Measurements from ENCODE around the gene LRMDA.

The LRMDA gene

GRCh38 chr10:76454506-76455140, 1023.2 kb downstream of the LRMDA start:
- no peaks in the 10 kb centered on the region for H3K36me3 ChIP-seq (ENCODE audit: control insufficient read depth, insufficient read depth, low read length)
- H3K9me3 ChIP-seq (ENCODE audit: control insufficient read depth, insufficient read depth, low read length) = no peaks in the 10 kb centered on the region
- no peaks in the 10 kb centered on the region for H3K27me3 ChIP-seq (ENCODE audit: control insufficient read depth, insufficient read depth, low read length)
- no peak overlapping the region for H3K9ac ChIP-seq (ENCODE audit: low read depth, low read length)
- H3K4me3 ChIP-seq (ENCODE audit: low read depth, low read length) = no peak overlapping the region
- no peaks in the 10 kb centered on the region for H3K4me1 ChIP-seq (ENCODE audit: control insufficient read depth, insufficient read depth, low read length)
- no peak overlapping the region for H3K27ac ChIP-seq (ENCODE audit: low read depth, low read length)

- no peak overlapping the region for H3K4me3 ChIP-seq (ENCODE audit: low read depth, low read length)
- no peak overlapping the region for H3K27ac ChIP-seq (ENCODE audit: low read depth, low read length)
- H3K27me3 ChIP-seq (ENCODE audit: control insufficient read depth, insufficient read depth, low read length) = no peaks in the 10 kb centered on the region
- H3K9me3 ChIP-seq (ENCODE audit: control insufficient read depth, insufficient read depth, low read length) = no peaks in the 10 kb centered on the region
- no peak overlapping the region for H3K9ac ChIP-seq (ENCODE audit: low read depth, low read length)
- H3K4me1 ChIP-seq (ENCODE audit: control insufficient read depth, insufficient read depth, low read length) = no peaks in the 10 kb centered on the region
- H3K36me3 ChIP-seq (ENCODE audit: control insufficient read depth, insufficient read depth, low read length) = no peaks in the 10 kb centered on the region
Measured at GRCh38 chr10:76456197-76456596, 1024.8 kb downstream of the LRMDA start.

- no peaks in the 10 kb centered on the region for H3K27me3 ChIP-seq (ENCODE audit: control insufficient read depth, insufficient read depth, low read length)
- no peaks in the 10 kb centered on the region for H3K36me3 ChIP-seq (ENCODE audit: control insufficient read depth, insufficient read depth, low read length)
- no peak overlapping the region for H3K27ac ChIP-seq (ENCODE audit: low read depth, low read length)
- no peaks in the 10 kb centered on the region for H3K4me1 ChIP-seq (ENCODE audit: control insufficient read depth, insufficient read depth, low read length)
- H3K9ac ChIP-seq (ENCODE audit: low read depth, low read length) = no peak overlapping the region
- no peaks in the 10 kb centered on the region for H3K9me3 ChIP-seq (ENCODE audit: control insufficient read depth, insufficient read depth, low read length)
- H3K4me3 ChIP-seq (ENCODE audit: low read depth, low read length) = no peak overlapping the region
Measured at GRCh38 chr10:76459016-76459730, 1027.7 kb downstream of the LRMDA start.

GRCh38 chr10:76461024-76461423, 1029.6 kb downstream of the LRMDA start:
- no peaks in the 10 kb centered on the region for H3K36me3 ChIP-seq (ENCODE audit: control insufficient read depth, insufficient read depth, low read length)
- no peak overlapping the region for H3K9ac ChIP-seq (ENCODE audit: low read depth, low read length)
- no peaks in the 10 kb centered on the region for H3K9me3 ChIP-seq (ENCODE audit: control insufficient read depth, insufficient read depth, low read length)
- no peaks in the 10 kb centered on the region for H3K27me3 ChIP-seq (ENCODE audit: control insufficient read depth, insufficient read depth, low read length)
- H3K27ac ChIP-seq (ENCODE audit: low read depth, low read length) = no peak overlapping the region
- no peaks in the 10 kb centered on the region for H3K4me1 ChIP-seq (ENCODE audit: control insufficient read depth, insufficient read depth, low read length)
- no peak overlapping the region for H3K4me3 ChIP-seq (ENCODE audit: low read depth, low read length)

GRCh38 chr10:76463111-76463510, 1031.7 kb downstream of the LRMDA start:
- Histone ChIP-seq H3K9me3 (ENCODE audit: control insufficient read depth, insufficient read depth, low read length) (no peaks in the 10 kb centered on the region), H3K36me3 (ENCODE audit: control insufficient read depth, insufficient read depth, low read length) (no peaks in the 10 kb centered on the region), H3K9ac (ENCODE audit: low read depth, low read length) (no peak overlapping the region), H3K4me3 (ENCODE audit: low read depth, low read length) (no peak overlapping the region), H3K27ac (ENCODE audit: low read depth, low read length) (no peak overlapping the region), H3K4me1 (ENCODE audit: control insufficient read depth, insufficient read depth, low read length) (no peaks in the 10 kb centered on the region), H3K27me3 (ENCODE audit: control insufficient read depth, insufficient read depth, low read length) (no peaks in the 10 kb centered on the region)

DNA sequence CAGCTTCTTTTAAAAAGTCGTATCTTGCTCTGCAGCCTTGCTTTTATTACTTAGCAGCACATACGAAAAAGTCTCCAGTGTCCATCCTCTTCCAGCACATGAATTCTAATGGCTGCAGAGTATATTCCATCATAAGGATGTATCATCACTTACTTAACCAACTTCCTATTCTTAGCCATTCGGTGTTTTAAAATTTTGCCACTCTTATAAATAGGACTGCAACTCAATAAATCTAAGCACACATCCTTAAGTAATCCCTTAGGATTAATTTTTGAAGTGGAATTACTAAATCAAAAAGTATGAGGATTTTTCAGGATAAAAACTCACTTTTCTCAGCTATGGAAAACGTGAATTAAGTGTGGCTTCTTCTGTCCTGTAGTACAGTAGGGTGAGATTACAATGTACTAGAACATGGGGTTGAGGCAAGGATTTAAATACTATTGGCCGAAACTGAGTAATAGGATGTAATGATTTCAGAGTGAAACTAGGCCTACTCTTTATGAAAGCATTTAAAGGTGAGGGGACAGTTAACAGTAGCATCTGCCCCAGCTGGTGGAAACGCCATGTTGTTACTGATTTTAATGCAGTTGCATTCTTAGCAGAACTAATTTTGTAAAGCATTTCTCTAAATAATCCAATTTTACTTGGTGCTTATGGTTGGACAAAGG, 1035.5 kb downstream of the LRMDA start:
- Histone ChIP-seq H3K4me1 (ENCODE audit: control insufficient read depth, insufficient read depth, low read length) (no peaks in the 10 kb centered on the region), H3K36me3 (ENCODE audit: control insufficient read depth, insufficient read depth, low read length) (no peaks in the 10 kb centered on the region), H3K9ac (ENCODE audit: low read depth, low read length) (no peak overlapping the region), H3K27ac (ENCODE audit: low read depth, low read length) (no peak overlapping the region), H3K27me3 (ENCODE audit: control insufficient read depth, insufficient read depth, low read length) (no peaks in the 10 kb centered on the region), H3K4me3 (ENCODE audit: low read depth, low read length) (no peak overlapping the region), H3K9me3 (ENCODE audit: control insufficient read depth, insufficient read depth, low read length) (no peaks in the 10 kb centered on the region)

DNA sequence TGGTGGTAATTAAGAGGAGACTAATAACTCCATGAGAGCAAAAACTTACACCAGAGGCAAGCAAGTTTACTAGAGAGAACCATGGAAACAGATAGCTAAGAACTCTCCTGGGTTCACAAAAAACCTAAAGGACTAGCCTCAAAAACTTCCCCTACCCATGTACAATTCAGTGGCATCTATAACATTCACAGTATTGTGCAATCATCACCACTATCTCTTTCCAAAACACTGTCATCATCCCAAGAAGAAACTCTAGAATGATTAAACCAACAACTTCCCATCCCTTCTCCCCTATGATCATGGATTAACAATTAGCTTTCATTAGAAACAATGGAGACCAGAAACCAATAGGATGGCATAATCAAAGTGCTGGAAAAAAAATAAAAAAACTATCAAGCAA, 1038.3 kb downstream of the LRMDA start:
- Histone ChIP-seq H3K27ac (ENCODE audit: low read depth, low read length) (no peak overlapping the region), H3K27me3 (ENCODE audit: control insufficient read depth, insufficient read depth, low read length) (no peaks in the 10 kb centered on the region), H3K36me3 (ENCODE audit: control insufficient read depth, insufficient read depth, low read length) (no peaks in the 10 kb centered on the region), H3K4me1 (ENCODE audit: control insufficient read depth, insufficient read depth, low read length) (no peaks in the 10 kb centered on the region), H3K4me3 (ENCODE audit: low read depth, low read length) (no peak overlapping the region), H3K9me3 (ENCODE audit: control insufficient read depth, insufficient read depth, low read length) (no peaks in the 10 kb centered on the region), H3K9ac (ENCODE audit: low read depth, low read length) (no peak overlapping the region)

DNA sequence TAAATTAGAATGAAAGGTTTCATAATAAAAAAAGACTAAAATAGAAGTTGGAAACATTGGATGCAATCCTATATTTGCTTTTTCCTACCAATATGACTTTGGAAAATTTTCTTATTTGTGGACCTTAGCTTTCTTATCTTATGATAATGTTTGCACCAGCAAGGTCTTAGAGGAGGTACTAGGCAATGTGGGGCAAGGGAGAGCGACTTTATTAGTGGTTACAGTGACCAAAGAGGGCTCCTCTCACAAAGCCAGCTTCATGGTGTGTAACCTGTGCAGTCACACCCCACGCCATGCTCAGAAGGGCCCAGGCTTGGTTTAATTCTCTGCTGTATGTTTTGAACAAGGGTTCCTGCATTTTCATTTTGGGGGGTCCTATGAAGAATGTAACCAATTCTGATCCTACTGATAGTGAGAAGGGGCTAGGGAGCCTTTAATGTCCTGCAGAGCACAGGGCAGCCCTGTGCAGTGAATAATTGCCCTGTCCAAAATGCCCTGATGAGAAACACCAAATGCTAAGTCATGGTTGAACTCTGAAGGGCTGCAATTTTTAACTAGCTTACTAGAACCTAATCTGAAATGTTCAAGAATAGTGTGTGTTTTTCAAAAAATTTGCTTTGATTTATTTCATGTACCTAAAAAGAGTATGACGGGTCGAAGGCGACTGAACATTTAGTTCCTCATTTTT, 1047.8 kb downstream of the LRMDA start:
- no peak overlapping the region for H3K27ac ChIP-seq (ENCODE audit: low read depth, low read length)

DNA sequence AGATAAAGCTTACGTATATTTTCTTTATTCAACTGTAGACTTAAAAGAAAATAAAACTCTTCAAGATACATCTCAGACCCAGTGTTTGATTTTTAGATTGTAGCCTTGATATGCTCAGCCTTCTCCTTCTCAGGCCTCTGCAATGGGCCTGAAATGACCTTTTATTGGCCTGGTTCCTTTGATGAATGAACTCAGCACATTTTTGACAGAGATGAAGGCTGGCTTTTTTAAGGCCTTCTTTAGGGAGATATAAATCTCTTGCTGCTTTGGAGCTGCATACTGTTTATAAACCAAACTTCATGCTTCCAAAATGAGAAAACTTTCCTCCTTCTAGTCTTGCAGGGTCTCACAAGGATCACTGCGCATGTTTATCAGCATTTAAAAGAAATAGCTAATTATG, 1049.8 kb downstream of the LRMDA start:
- Histone ChIP-seq H3K27me3 (ENCODE audit: control insufficient read depth, insufficient read depth, low read length) (no peaks in the 10 kb centered on the region), H3K9me3 (ENCODE audit: control insufficient read depth, insufficient read depth, low read length) (no peaks in the 10 kb centered on the region), H3K4me1 (ENCODE audit: control insufficient read depth, insufficient read depth, low read length) (no peaks in the 10 kb centered on the region), H3K4me3 (ENCODE audit: low read depth, low read length) (no peak overlapping the region), H3K27ac (ENCODE audit: low read depth, low read length) (no peak overlapping the region), H3K36me3 (ENCODE audit: control insufficient read depth, insufficient read depth, low read length) (no peaks in the 10 kb centered on the region), H3K9ac (ENCODE audit: low read depth, low read length) (no peak overlapping the region)

More for the DNA sequence above, 1047.8 kb downstream of the LRMDA start:
- Histone ChIP-seq H3K27me3 (ENCODE audit: control insufficient read depth, insufficient read depth, low read length) (no peaks in the 10 kb centered on the region), H3K9me3 (ENCODE audit: control insufficient read depth, insufficient read depth, low read length) (no peaks in the 10 kb centered on the region), H3K9ac (ENCODE audit: low read depth, low read length) (no peak overlapping the region), H3K4me3 (ENCODE audit: low read depth, low read length) (no peak overlapping the region), H3K36me3 (ENCODE audit: control insufficient read depth, insufficient read depth, low read length) (no peaks in the 10 kb centered on the region), H3K4me1 (ENCODE audit: control insufficient read depth, insufficient read depth, low read length) (no peaks in the 10 kb centered on the region)

DNA sequence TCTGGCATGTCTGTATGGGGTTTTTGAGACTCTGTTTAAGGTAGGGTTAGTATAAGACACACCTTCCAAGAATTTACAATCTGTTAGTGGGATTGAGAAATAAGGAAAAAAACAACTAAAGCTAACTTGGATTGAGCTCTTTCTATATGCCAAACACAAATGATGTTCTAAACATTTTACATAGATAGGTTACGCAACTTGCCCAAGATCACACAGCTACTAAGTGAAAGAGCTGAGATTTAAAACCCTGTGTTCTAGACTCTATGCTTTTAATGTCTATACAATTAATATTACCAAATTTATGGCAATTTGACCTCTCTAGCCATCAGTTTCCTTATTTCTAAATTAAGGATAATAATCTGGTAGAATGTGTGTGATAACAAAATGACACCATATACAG, 1056.2 kb downstream of the LRMDA start:
- H3K36me3 ChIP-seq (ENCODE audit: control insufficient read depth, insufficient read depth, low read length) = no peaks in the 10 kb centered on the region

DNA sequence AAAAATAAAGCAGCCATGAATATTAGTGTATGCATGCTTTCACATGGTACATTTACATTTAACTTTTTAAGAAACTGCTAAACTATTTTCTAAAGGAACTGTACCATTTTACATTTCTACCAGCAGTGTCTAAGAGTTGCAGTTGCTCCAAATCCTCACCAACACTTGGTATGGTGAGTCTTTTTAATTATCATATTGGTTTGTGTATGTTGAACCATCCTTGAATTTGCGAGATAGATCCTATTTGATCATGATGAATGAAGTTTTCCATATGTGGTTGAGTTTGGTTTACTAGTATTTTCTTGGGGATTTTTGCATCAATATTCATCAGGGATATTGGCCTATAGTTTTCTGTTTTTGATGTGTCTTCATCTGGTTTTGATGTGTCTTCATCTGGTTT, 1057.2 kb downstream of the LRMDA start:
- Histone ChIP-seq H3K27me3 (ENCODE audit: control insufficient read depth, insufficient read depth, low read length) (no peaks in the 10 kb centered on the region), H3K4me3 (ENCODE audit: low read depth, low read length) (no peak overlapping the region), H3K36me3 (ENCODE audit: control insufficient read depth, insufficient read depth, low read length) (no peaks in the 10 kb centered on the region), H3K4me1 (ENCODE audit: control insufficient read depth, insufficient read depth, low read length) (no peaks in the 10 kb centered on the region), H3K9ac (ENCODE audit: low read depth, low read length) (no peak overlapping the region), H3K9me3 (ENCODE audit: control insufficient read depth, insufficient read depth, low read length) (peaks cover 2% of the 10 kb centered on the region; the same call in 1 of the 2 replicates), H3K27ac (ENCODE audit: low read depth, low read length) (no peak overlapping the region)

More for the DNA sequence above, 1056.2 kb downstream of the LRMDA start:
- no peaks in the 10 kb centered on the region for H3K27me3 ChIP-seq (ENCODE audit: control insufficient read depth, insufficient read depth, low read length)
- no peak overlapping the region for H3K27ac ChIP-seq (ENCODE audit: low read depth, low read length)
- no peaks in the 10 kb centered on the region for H3K4me1 ChIP-seq (ENCODE audit: control insufficient read depth, insufficient read depth, low read length)
- peaks cover 2% of the 10 kb centered on the region; the same call in 1 of the 2 replicates for H3K9me3 ChIP-seq (ENCODE audit: control insufficient read depth, insufficient read depth, low read length)
- H3K9ac ChIP-seq (ENCODE audit: low read depth, low read length) = no peak overlapping the region
- H3K4me3 ChIP-seq (ENCODE audit: low read depth, low read length) = no peak overlapping the region

Data from HUES48 (cell line).